ENCODE results near the gene PACRG. TPM values are rescaled to one million over a fixed set of nuclear protein-coding genes. Genes with fewer than 3 reads are reported as not detected.
A peak's percentile ranks its signal among the peaks of the same experiment; 100 is the strongest.

PACRG gene
- total RNA-seq, 1 donor from 2014 or later = 7.3 TPM

GRCh38 chr6:163254341-163254835, 526.6 kb downstream of the PACRG start:
- FAIRE-seq (no peak), DNase-seq (ENCODE audit: low spot score in 2 of 2) (no peak)

DNA sequence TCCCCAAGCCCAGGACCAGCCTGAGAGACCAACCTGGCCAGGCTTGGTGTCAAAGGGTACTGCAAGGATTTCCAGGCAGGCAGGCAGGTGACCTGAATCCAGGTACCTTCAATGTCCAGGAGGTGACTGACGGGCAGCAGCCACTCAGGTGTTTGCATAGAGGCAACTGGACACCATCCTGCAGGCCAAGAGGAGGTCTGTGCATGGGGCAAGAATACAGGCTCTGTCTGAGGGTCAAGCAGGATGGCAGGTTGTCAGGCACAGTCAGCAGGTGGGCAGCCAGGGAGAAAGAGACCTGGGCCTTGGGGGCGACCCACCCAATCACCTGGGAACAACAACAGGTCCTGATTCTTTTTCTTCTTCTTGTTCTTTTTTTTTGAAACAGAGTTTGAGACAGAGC, 527.5 kb downstream of the PACRG start:
- FAIRE-seq (no peak), DNase-seq (ENCODE audit: low spot score in 2 of 2) (no peak)

- DNase-seq (ENCODE audit: low spot score in 2 of 2) (no peak), FAIRE-seq (no peak)
These were observed 531.9 kb downstream of the PACRG start for GRCh38 chr6:163259689-163260088.

- FAIRE-seq = no peak
These were observed 532.5 kb downstream of the PACRG start for GRCh38 chr6:163260111-163260895.

DNA sequence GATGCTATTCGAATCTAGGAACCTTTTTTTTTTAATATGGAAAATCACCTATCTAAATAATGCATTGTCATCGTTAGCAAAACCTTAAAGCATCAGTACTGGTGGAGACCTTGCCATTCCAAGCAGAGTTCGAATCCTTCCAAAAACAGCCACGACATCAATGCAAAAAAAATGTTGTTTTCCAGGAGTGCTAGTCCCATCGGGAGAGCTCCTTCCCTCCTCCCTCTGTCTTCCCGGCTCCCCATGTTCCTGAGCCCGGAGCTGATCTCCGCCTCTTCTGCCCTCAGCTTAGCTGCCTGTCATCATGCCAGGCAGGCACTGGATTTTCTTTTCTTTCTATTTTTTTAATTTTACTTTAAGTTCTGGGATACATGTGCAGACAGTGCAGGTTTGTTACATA, 533.1 kb downstream of the PACRG start:
- FAIRE-seq = no peak
- DNase-seq (ENCODE audit: low spot score in 2 of 2) = no peak

More at GRCh38 chr6:163260111-163260895, 532.5 kb downstream of the PACRG start:
- DNase-seq (ENCODE audit: low spot score in 2 of 2) = peak in 1 of 2 donors; percentile 53

- DNase-seq (ENCODE audit: low spot score in 2 of 2) = no peak
These were observed 533.6 kb downstream of the PACRG start for GRCh38 chr6:163261361-163261760.

GRCh38 chr6:163262080-163262479, 534.3 kb downstream of the PACRG start:
- DNase-seq (ENCODE audit: low spot score in 2 of 2) (no peak), FAIRE-seq (no peak)

More at GRCh38 chr6:163261361-163261760, 533.6 kb downstream of the PACRG start:
- no peak for FAIRE-seq

DNA sequence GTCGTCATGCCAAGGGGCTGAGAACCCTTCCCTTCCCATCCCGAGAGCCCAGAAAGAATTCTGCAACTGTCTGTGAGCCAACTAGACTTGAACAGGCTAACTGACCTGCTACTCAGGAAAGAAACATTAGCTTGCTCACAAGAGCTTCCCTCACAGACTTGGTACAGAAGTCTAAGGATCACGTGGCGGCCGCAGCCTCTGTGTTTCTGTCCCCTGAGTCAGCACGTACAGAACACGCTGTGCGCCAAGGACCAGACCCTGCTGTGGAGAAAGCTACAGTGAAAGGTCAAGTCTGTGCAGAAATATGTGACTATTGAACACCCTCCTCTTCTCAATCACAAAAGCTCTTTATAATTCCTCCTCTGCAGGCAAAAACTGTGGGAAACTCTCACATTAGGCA, 535.4 kb downstream of the PACRG start:
- no peak for DNase-seq (ENCODE audit: low spot score in 2 of 2)
- no peak for FAIRE-seq

DNA sequence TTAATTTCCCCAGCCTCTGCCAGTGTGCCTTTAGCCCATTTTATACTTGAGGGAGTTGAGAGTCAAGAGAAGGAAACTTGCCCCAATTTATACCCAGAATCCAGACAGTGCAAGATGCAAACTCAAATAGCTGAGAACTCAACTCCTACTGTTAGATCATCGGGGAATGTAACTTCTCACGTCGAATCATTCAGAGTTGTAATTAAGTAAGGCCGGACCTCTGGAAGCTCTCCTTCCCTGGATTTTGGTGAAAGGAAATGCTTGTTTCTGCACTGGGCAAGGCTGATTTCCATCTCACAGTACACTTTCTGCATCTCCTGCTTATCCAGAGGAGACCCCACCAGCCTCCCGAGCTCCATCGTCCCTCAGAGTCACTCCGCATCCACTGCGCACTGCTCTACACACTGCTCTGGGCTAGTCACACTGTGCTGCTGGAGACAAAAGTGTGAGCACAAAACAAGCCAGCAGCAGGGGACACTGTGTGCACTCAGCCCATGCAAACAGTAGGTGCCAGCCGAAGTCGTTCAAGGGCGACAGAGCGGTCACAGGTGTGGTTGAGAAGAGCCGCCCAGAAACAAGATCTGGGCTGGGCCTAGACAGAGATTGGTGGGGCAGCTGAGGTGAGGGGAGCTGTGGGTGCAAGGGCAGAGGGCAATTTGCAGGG, 536.4 kb downstream of the PACRG start:
- no peak for DNase-seq (ENCODE audit: low spot score in 2 of 2)
- FAIRE-seq = no peak

- DNase-seq (ENCODE audit: low spot score in 2 of 2) (no peak), FAIRE-seq (no peak)
These were observed 536.9 kb downstream of the PACRG start for GRCh38 chr6:163264662-163265035.

GRCh38 chr6:163281634-163282033, 553.9 kb downstream of the PACRG start:
- DNase-seq (ENCODE audit: low spot score in 2 of 2) (no peak), FAIRE-seq (peak; percentile 70)

DNA sequence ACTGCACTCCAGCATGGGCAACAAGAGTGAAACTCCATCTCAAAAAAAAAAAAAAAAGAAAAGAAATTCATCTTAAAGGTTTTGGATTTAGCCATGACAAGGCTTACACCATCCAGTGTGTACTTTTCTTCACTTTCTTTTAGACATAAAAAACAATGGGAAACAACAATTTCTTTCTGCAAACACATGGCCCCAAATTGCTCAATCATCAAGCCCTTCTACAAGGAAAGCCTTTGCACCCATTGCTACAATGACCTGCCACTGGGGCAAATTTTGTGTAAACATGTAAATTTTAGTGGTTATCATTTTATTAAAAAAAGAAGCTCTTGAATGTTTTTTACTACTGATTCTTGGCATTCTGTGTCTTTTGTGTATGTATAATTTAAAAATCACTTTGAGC, 554.9 kb downstream of the PACRG start:
- DNase-seq (ENCODE audit: low spot score in 2 of 2) = no peak

GRCh38 chr6:163284151-163284550, 556.4 kb downstream of the PACRG start:
- FAIRE-seq (no peak), DNase-seq (ENCODE audit: low spot score in 2 of 2) (no peak)

More for the DNA sequence above, 554.9 kb downstream of the PACRG start:
- FAIRE-seq = no peak

- FAIRE-seq (no peak), DNase-seq (ENCODE audit: low spot score in 2 of 2) (no peak)
These were observed 557.9 kb downstream of the PACRG start for GRCh38 chr6:163285691-163286090.

DNA sequence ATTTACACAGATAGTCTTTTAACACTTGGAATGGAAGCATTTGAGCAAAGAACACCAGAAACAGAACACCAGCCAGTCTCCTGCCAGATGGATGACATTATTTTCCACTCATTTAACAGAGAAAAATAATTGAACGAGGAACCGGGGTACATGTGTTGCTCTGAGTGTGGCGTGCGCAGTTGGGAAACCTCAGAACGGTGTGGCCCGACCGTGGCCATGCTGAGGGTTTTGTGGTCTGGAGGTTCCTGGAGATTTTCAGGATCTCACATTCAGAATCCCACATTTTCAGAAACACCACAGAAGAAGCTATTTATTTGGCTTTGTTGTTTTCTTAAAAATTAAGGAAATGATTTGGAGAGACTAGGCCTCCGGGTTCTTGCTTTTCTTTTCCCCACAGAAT, 559.9 kb downstream of the PACRG start:
- DNase-seq (ENCODE audit: low spot score in 2 of 2) = no peak
- FAIRE-seq = no peak

GRCh38 chr6:163288066-163288465, 560.3 kb downstream of the PACRG start:
- FAIRE-seq = no peak
- no peak for DNase-seq (ENCODE audit: low spot score in 2 of 2)

GRCh38 chr6:163288915-163289314, 561.1 kb downstream of the PACRG start:
- DNase-seq (ENCODE audit: low spot score in 2 of 2) = no peak
- FAIRE-seq = no peak

DNA sequence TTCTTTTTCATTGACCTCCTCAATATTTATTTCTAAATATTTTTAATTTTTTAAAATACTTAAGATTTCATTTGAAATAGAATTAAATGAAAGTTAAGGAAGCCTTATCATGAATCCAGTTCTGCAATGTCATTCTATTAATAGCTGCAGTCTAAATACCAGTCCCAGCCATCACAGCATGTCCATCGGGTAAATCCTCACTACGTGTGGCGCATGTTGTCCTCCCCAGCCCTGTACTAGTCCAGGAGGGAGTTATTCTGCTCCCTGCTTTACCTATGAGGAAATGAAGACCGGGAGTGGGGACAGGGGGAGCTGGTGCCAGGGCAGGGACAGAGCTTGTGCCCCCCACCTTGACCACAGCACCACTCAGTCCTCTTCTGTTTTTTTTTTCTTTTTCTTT, 561.7 kb downstream of the PACRG start:
- peak; percentile 21 for FAIRE-seq
- no peak for DNase-seq (ENCODE audit: low spot score in 2 of 2)

- FAIRE-seq (no peak), DNase-seq (ENCODE audit: low spot score in 2 of 2) (no peak)
These were observed 562.9 kb downstream of the PACRG start for GRCh38 chr6:163290545-163291274.

- DNase-seq (ENCODE audit: low spot score in 2 of 2) (no peak), FAIRE-seq (no peak)
These were observed 563.8 kb downstream of the PACRG start for GRCh38 chr6:163291622-163292021.

GRCh38 chr6:163293286-163293685, 565.5 kb downstream of the PACRG start:
- DNase-seq (ENCODE audit: low spot score in 2 of 2) (no peak), FAIRE-seq (no peak)

Data from frontal cortex (tissue), 4 donors.